Activated CD4-positive, alpha-beta memory T cell treated with anti-CD3 and anti-CD28 coated beads, Interleukin-2, amount 10 ng/mL, durations not matched to agents 7 days and 5 days (primary cell): Measurements from ENCODE around the gene NKX6-2. TPM values are rescaled to one million over a fixed set of nuclear protein-coding genes. Genes with fewer than 3 reads are reported as not detected.

Experiments
- CTCF ChIA-PET: fragments of 350-600 bp; sonication (Branson Sonifier 250); formaldehyde crosslinking; loops from one replicate; lab custom pipeline; 2021; ENCODE audit warnings: antibody characterized with exemption, inconsistent platforms; lab: Charles Lee
- POLR2A ChIA-PET: fragments of 350-600 bp; sonication (Branson Sonifier 250); formaldehyde crosslinking; loops from one replicate; lab custom pipeline; 2021; ENCODE audit warnings: antibody characterized with exemption; lab: Charles Lee
- DNase-seq: peaks from one replicate; pipeline ENCODE4 v3.0.0-alpha.2; 2020
- H3K27ac Mint-ChIP-seq: one replicate; pipeline ENCODE4 v1.8.0; 2021; ENCODE audit warnings: mild to moderate bottlenecking, mixed read lengths
- H3K27me3 Mint-ChIP-seq: one replicate; pipeline ENCODE4 v1.8.0; 2021; ENCODE audit warnings: mixed read lengths
- H3K36me3 Mint-ChIP-seq: one replicate; pipeline ENCODE4 v1.8.0; 2021; ENCODE audit warnings: low read depth, mixed read lengths
- H3K4me1 Mint-ChIP-seq: one replicate; pipeline ENCODE4 v1.8.0; 2021; ENCODE audit warnings: mixed read lengths
- H3K4me3 Mint-ChIP-seq: one replicate; pipeline ENCODE4 v1.8.0; 2021; ENCODE audit warnings: mild to moderate bottlenecking, mixed read lengths
- H3K9me3 Mint-ChIP-seq: one replicate; pipeline ENCODE4 v1.8.0; 2021; ENCODE audit warnings: mixed read lengths
- total RNA-seq, 2 experiments: library from RNA; stranded (reverse); gene quantifications; one replicate each; pipeline ENCODE4 v1.2.3, GENCODE V29; 2021

NKX6-2 gene
- total RNA-seq, 2 experiments from 2014 or later = not detected

DNA sequence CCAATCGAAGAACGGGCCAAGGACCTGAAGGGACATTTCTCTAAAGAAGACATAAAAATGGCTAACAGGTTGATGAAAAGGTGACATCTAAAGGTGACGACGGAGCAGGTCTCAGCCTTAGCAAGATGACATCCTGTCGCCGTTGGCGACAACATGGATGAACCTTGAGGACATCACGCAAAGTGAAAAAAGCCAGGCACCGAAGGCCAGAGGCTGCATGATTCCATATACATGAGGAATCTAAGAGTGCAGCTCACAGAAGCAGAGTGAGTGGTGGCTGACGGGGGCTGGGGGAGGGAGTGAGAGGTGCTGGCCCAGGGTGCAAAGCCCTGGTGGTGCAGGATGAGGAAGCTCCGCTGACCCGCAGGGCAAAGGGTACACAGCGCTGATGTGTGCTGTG lies 34.1 kb upstream of the NKX6-2 start:
- Mint-ChIP-seq H3K36me3 (peaks cover 3% of the 10 kb centered on the region), H3K9me3 (peaks cover 4% of the 10 kb centered on the region), H3K27ac (no peak overlapping the region), H3K4me1 (no peaks in the 10 kb centered on the region), H3K4me3 (no peak overlapping the region), H3K27me3 (no peaks in the 10 kb centered on the region)
- ChIA-PET CTCF (no interaction called here), POLR2A (no interaction called here)
- DNase-seq = no peak

DNA sequence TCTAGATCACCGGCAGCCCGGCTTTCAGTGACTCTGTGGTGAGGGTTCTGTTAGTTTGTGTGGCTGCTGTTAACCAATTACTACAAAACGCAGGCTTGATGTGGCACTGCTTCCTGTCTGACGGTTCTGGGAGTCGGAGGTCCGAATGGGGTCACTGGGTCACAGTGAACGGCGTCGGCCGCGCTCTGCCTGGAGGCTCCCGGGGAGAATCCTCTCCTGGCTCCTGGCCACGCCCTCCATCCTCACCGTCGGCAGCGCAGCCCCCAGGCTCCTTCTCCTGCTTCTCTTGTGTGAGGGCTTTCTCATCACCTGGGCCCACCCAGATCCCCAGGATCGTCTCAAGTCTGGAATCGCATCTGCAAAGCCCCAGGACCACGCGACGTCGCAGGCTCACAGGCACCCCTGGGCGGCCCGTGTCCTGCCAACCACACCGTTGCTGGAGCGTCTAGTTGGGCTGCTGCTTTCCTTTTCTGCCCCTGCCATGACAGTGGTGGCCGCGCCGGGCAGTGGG lies 31.8 kb upstream of the NKX6-2 start:
- Mint-ChIP-seq H3K36me3 (peaks cover 3% of the 10 kb centered on the region), H3K4me3 (no peak overlapping the region), H3K27me3 (no peaks in the 10 kb centered on the region), H3K4me1 (no peaks in the 10 kb centered on the region), H3K27ac (no peak overlapping the region), H3K9me3 (peaks cover 4% of the 10 kb centered on the region)
- DNase-seq = no peak
- ChIA-PET POLR2A (no interaction called here), CTCF (no interaction called here)

DNA sequence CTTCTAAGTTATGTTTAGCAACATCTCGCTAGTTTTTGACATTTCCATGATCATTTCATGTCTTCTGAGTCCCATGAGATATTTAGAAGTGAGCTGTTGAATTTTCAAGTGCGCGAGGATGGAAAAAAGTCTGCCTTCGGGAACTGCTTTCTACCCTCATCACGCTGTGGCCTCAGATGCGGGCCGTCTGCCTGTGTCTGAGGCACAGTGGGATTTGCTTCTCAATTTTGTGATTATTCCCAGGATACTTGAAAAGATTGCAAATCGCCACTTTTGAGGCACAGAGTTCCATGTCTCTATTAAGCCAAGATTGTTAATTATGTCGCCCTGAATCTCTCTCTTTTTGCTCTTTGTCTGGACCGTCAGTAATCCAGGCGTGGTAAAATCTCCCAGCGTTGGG lies 30.8 kb upstream of the NKX6-2 start:
- no peak for DNase-seq
- Mint-ChIP-seq H3K27ac (no peak overlapping the region), H3K27me3 (no peaks in the 10 kb centered on the region), H3K9me3 (peaks cover 4% of the 10 kb centered on the region), H3K36me3 (peaks cover 3% of the 10 kb centered on the region), H3K4me1 (no peaks in the 10 kb centered on the region), H3K4me3 (no peak overlapping the region)
- CTCF ChIA-PET = no interaction called here
- POLR2A ChIA-PET = no interaction called here

GRCh38 chr10:132815168-132815857 lies 29.4 kb upstream of the NKX6-2 start:
- Mint-ChIP-seq H3K27me3 (no peaks in the 10 kb centered on the region), H3K36me3 (peaks cover 3% of the 10 kb centered on the region), H3K27ac (no peak overlapping the region), H3K9me3 (peaks cover 4% of the 10 kb centered on the region), H3K4me3 (no peak overlapping the region), H3K4me1 (no peaks in the 10 kb centered on the region)
- ChIA-PET POLR2A (no interaction called here), CTCF (no interaction called here)
- no peak for DNase-seq

DNA sequence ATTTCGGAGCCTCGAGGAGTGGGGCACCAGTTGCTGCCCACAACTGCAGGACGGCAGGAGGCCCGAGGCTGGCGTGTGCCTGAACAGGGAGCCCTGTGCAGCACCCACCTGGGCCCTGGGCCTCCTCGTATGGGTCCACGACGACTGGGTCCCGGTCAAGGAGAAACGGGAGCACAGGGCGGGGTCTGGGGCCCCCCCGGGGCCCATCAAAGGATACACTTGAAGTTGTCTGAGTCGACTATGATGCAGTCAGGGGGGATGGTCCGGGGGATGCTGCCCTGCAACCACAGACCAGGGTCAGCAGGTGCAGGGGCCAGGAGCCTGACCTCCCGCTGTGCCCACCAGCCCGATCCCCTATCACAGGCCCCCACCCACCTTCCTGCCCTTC lies 28.5 kb upstream of the NKX6-2 start:
- Mint-ChIP-seq H3K36me3 (no peaks in the 10 kb centered on the region), H3K27me3 (no peaks in the 10 kb centered on the region), H3K27ac (no peak overlapping the region), H3K4me3 (no peak overlapping the region), H3K9me3 (no peaks in the 10 kb centered on the region), H3K4me1 (no peaks in the 10 kb centered on the region)
- DNase-seq = no peak
- CTCF ChIA-PET = no interaction called here
- POLR2A ChIA-PET = no interaction called here

GRCh38 chr10:132813560-132814468 lies 27.9 kb upstream of the NKX6-2 start:
- Mint-ChIP-seq H3K4me3 (no peak overlapping the region), H3K36me3 (no peaks in the 10 kb centered on the region), H3K27me3 (no peaks in the 10 kb centered on the region), H3K4me1 (no peaks in the 10 kb centered on the region), H3K9me3 (no peaks in the 10 kb centered on the region), H3K27ac (no peak overlapping the region)
- ChIA-PET CTCF (no interaction called here), POLR2A (no interaction called here)
- no peak for DNase-seq

- Mint-ChIP-seq H3K27ac (no peak overlapping the region), H3K9me3 (no peaks in the 10 kb centered on the region), H3K4me1 (no peaks in the 10 kb centered on the region), H3K27me3 (no peaks in the 10 kb centered on the region), H3K36me3 (no peaks in the 10 kb centered on the region), H3K4me3 (no peak overlapping the region)
- POLR2A ChIA-PET = no interaction called here
- CTCF ChIA-PET = no interaction called here
- no peak for DNase-seq
These were observed 27.1 kb upstream of the NKX6-2 start for GRCh38 chr10:132813001-132813401.

GRCh38 chr10:132812520-132812919 lies 26.6 kb upstream of the NKX6-2 start:
- Mint-ChIP-seq H3K4me1 (no peaks in the 10 kb centered on the region), H3K27me3 (no peaks in the 10 kb centered on the region), H3K27ac (no peak overlapping the region), H3K9me3 (no peaks in the 10 kb centered on the region), H3K4me3 (no peak overlapping the region), H3K36me3 (no peaks in the 10 kb centered on the region)
- ChIA-PET CTCF (no interaction called here), POLR2A (no interaction called here)
- no peak for DNase-seq

GRCh38 chr10:132811891-132812481 lies 26.0 kb upstream of the NKX6-2 start:
- Mint-ChIP-seq H3K36me3 (no peaks in the 10 kb centered on the region), H3K27me3 (no peaks in the 10 kb centered on the region), H3K27ac (no peak overlapping the region), H3K4me1 (no peaks in the 10 kb centered on the region), H3K9me3 (no peaks in the 10 kb centered on the region), H3K4me3 (no peak overlapping the region)
- no peak for DNase-seq
- POLR2A ChIA-PET = no interaction called here
- CTCF ChIA-PET = no interaction called here

DNA sequence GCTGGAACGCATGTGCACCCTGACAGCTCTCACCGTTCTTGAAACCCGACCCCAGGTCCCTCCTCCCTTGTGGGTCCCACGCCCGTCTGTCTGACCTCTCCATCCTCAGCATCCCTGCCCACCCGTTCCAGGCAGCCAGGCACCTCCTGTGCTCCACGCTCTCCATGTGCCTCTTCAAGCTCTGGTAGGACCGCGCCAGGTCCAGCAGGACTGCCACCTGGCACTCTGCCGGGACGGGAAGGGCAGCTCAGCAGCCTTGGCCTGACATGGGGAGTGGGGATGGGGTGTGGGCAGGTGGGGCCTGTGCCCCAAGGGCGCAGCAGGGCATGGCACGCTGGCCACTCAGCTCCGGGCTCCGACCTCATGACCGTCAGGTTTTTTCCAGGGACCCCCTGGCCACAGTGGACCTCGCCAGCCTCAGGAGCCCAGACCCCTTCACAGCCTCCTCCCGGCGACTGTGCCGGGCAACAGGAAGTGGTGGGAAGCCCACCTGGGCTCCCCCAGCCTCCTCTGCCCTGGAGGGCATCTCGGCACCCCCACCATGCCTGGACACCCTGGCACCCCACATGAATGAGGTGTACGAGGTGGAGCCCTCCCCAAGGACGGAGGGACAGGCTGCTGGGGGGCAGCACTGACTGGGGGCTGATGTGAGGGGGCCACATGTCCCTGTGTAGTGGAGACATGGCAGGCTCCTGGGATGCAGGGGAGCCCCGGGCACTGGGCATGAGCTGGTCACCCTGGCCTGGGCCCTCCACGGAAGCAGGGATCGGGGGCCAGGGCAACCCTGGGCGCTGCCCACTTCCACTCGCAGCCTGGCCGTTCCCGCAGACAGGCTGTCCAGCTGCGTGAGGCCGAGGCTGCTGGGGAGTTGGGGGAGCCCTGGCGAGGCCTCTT lies 25.1 kb upstream of the NKX6-2 start:
- Mint-ChIP-seq H3K4me1 (no peaks in the 10 kb centered on the region), H3K36me3 (no peaks in the 10 kb centered on the region), H3K27me3 (no peaks in the 10 kb centered on the region), H3K9me3 (no peaks in the 10 kb centered on the region), H3K27ac (no peak overlapping the region), H3K4me3 (no peak overlapping the region)
- no peak for DNase-seq
- ChIA-PET POLR2A (no interaction called here), CTCF (no interaction called here)

DNA sequence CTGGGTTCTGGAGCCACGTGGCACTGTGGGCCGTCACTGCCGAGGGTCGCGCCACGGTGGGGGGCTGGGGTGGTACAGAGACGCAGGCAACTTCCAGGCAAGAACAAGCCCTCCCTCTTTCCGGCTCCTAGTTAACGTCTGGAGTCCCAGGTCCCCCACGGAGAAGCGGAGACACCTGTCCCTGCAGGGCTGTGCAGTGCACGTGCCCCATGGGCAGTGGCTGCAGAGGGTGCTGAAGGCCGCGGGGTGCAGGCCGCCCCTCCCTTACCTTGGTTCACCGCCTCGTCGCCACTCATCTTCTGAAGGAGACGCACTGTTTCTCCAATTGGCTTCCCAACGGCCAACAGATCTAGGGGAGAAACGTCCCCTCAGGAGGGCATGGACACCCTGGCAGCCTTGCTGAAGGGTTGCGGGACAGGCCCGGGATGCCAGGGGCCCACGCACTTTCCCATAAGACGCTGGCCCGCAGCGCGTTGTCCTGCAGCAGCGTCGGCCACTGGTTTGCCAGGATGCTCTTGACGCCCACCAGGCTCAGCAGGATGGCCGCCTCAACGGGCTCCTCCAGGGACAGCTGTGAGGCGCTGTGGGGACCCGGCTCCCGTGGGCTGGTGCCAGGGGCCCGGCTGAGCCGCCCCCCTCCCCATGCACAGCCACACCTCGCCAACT lies 24.3 kb upstream of the NKX6-2 start:
- H3K36me3 Mint-ChIP-seq = no peaks in the 10 kb centered on the region
- POLR2A ChIA-PET = no interaction called here
- DNase-seq = no peak
- CTCF ChIA-PET = no interaction called here
- no peaks in the 10 kb centered on the region for H3K4me1 Mint-ChIP-seq
- no peak overlapping the region for H3K4me3 Mint-ChIP-seq
- no peaks in the 10 kb centered on the region for H3K27me3 Mint-ChIP-seq
- H3K9me3 Mint-ChIP-seq = no peaks in the 10 kb centered on the region
- H3K27ac Mint-ChIP-seq = no peak overlapping the region
